Brain microvascular endothelial cell (primary cell): ENCODE results near the gene ERBB4.

Source experiments
- DNase-seq: peaks from one replicate; pipeline ENCODE4 v3.0.0-alpha.2; 2020
- H3K27ac ChIP-seq: fragments of 250-450 bp; sonication (Bioruptor Pico); 2 replicates; pipeline ENCODE4 v1.5.1; 2020; ENCODE audit warnings: mild to moderate bottlenecking, moderate library complexity
- H3K27me3 ChIP-seq: fragments of 250-450 bp; sonication (Bioruptor Pico); replicated peaks from 2 replicates; pipeline ENCODE4 v1.5.1; 2020; ENCODE audit warnings: mild to moderate bottlenecking
- H3K36me3 ChIP-seq: fragments of 250-450 bp; sonication (Bioruptor Pico); replicated peaks from 2 replicates; pipeline ENCODE4 v1.5.1; 2020; ENCODE audit warnings: mild to moderate bottlenecking
- H3K4me3 ChIP-seq: 2 replicates; pipeline ENCODE4 v1.5.1; 2011; ENCODE audit warnings: low read depth, mild to moderate bottlenecking, control low read depth, low read length, moderate library complexity
- in situ Hi-C: cut with HindIII; loops from 2 replicates; pipeline ENCODE4 v1.10.0; 2017; ENCODE audit warnings: low sequenced_read_pairs, low pct_ligation_motif_present
- TF ChIP-seq, protein P1 (sequence below): IDR thresholded peaks from 2 replicates; pipeline ENCODE4 v1.5.1; 2011; ENCODE audit warnings: low read depth, mild to moderate bottlenecking, moderate library complexity, low read length, control low read depth, inconsistent platforms; ENCODE audit errors: missing control alignments

ERBB4 gene

DNA sequence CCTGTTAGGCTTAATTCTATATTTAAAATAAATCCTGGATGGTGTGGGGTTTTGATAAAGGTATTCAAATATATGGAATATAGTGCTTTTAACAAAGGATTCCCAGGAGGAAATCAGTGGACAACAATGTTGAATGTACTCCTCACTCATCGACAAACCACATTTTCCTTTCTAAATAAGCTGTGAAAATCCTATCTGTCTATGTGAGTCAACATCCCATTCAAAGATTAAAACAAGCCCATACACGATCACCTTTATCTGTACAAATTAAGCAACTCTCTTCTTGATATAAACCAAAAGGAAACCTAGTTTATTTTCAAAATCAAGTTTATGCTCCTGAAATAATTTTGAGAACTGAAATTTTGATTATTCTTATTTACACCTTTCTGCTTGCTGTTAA is 153.4 kb downstream of the ERBB4 start:
- H3K36me3 ChIP-seq: no peaks in the 10 kb centered on the region
- DNase-seq: no peak
- H3K27ac ChIP-seq: no peak overlapping the region
- in situ Hi-C loops: no loop called here
- no peaks in the 10 kb centered on the region for H3K27me3 ChIP-seq
- no peak overlapping the region for H3K4me3 ChIP-seq
- TF ChIP-seq, protein P1, sequence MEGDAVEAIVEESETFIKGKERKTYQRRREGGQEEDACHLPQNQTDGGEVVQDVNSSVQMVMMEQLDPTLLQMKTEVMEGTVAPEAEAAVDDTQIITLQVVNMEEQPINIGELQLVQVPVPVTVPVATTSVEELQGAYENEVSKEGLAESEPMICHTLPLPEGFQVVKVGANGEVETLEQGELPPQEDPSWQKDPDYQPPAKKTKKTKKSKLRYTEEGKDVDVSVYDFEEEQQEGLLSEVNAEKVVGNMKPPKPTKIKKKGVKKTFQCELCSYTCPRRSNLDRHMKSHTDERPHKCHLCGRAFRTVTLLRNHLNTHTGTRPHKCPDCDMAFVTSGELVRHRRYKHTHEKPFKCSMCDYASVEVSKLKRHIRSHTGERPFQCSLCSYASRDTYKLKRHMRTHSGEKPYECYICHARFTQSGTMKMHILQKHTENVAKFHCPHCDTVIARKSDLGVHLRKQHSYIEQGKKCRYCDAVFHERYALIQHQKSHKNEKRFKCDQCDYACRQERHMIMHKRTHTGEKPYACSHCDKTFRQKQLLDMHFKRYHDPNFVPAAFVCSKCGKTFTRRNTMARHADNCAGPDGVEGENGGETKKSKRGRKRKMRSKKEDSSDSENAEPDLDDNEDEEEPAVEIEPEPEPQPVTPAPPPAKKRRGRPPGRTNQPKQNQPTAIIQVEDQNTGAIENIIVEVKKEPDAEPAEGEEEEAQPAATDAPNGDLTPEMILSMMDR: no peak

DNA sequence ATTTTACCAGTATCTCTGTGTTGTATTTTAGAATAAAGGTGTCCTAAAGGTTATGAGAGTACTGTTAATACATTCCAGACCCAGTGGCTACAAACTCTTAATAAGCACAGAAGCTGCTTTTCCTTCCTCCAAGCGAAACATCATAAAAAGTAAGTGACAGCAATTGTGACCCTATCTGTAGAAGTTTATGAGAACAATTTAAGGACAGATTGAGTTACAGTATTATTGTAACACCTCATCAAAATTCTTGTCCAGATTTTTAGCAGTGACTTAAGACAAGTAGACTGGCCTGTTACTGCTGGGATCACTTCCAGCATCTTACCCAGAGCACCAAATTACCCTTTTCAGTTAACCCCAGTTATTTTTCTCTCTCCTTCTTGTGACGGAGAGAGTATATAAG is 154.6 kb downstream of the ERBB4 start:
- H3K36me3 ChIP-seq: no peaks in the 10 kb centered on the region
- in situ Hi-C loops: no loop called here
- H3K27me3 ChIP-seq: no peaks in the 10 kb centered on the region
- no peak overlapping the region for H3K4me3 ChIP-seq
- no peak for DNase-seq
- TF ChIP-seq, protein P1: no peak
- H3K27ac ChIP-seq: no peak overlapping the region

DNA sequence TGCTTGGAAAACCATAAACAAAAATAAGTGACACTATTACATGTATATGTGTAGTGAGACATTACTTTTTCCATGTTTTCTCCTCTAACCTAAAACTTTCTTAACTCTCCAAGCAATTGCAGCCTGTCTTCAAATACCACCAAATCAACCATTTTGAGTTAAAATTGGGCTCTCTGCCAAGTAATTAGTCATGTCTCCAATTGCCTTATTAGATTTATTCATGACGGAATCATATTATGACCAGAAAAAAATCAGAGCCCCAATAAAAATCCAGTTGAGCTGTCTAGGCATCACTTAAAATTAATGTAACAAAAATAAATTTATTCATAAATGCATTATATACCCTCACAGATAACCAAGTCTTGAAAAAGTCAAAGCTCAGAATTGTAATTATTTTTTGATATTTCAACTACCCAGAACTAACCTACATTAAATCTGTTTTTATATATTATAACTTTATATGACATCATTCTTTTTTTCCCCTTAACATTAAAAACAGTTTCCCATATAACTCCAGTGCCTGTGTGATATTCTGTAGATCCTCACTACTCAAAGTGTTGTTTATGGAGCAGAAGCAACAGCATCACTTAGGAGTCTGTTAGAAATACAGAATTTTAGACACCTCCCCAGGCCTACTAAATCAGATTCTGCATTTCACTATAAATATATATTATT is 157.0 kb downstream of the ERBB4 start:
- no peaks in the 10 kb centered on the region for H3K36me3 ChIP-seq
- TF ChIP-seq, protein P1: no peak
- no peak overlapping the region for H3K27ac ChIP-seq
- in situ Hi-C loops: no loop called here
- DNase-seq: no peak
- no peak overlapping the region for H3K4me3 ChIP-seq
- H3K27me3 ChIP-seq: no peaks in the 10 kb centered on the region

DNA sequence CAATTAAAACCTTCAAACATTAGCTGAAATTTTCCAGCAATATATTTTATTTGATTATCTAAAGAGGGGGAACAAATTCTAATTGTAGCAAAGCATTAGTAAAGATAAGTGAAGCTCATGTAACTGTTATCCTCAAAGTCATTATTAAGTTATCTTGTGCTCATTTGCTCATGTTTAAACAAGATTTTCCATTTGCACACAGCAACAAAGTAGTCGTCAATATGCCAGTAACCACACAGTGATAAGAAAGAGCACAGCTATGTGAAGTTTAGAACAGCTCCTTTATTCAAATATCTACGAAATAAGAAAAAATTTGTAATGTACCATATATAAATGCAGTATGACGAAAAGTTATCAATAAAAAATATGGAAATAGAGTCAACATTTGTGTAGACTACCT is 159.5 kb downstream of the ERBB4 start:
- in situ Hi-C loops: no loop called here
- no peak for DNase-seq
- H3K4me3 ChIP-seq: no peak overlapping the region
- H3K27me3 ChIP-seq: no peaks in the 10 kb centered on the region
- no peaks in the 10 kb centered on the region for H3K36me3 ChIP-seq
- TF ChIP-seq, protein P1: no peak
- H3K27ac ChIP-seq: no peak overlapping the region

DNA sequence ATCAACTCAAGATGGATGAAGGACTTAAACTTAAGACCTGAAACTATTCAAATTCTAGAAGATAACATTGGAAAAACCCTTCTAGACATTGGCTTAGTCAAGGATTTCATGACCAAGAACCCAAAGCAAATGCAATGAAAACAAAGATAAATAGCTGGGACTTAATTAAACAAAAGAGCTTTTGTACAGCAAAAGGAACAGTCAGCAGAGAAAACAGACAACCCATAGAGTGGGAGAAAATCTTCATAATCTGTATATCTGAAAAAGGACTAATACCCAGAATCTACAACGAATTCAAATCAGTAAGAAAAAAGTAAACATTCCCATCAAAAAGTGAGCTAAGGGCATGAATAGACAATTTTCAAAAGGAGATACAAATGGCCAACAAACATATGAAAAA is 171.2 kb downstream of the ERBB4 start:
- Histone ChIP-seq H3K27me3 (no peaks in the 10 kb centered on the region), H3K27ac (no peak overlapping the region), H3K4me3 (no peak overlapping the region), H3K36me3 (no peaks in the 10 kb centered on the region)
- no peak for DNase-seq
- TF ChIP-seq, protein P1: no peak
- in situ Hi-C loops: no loop called here

DNA sequence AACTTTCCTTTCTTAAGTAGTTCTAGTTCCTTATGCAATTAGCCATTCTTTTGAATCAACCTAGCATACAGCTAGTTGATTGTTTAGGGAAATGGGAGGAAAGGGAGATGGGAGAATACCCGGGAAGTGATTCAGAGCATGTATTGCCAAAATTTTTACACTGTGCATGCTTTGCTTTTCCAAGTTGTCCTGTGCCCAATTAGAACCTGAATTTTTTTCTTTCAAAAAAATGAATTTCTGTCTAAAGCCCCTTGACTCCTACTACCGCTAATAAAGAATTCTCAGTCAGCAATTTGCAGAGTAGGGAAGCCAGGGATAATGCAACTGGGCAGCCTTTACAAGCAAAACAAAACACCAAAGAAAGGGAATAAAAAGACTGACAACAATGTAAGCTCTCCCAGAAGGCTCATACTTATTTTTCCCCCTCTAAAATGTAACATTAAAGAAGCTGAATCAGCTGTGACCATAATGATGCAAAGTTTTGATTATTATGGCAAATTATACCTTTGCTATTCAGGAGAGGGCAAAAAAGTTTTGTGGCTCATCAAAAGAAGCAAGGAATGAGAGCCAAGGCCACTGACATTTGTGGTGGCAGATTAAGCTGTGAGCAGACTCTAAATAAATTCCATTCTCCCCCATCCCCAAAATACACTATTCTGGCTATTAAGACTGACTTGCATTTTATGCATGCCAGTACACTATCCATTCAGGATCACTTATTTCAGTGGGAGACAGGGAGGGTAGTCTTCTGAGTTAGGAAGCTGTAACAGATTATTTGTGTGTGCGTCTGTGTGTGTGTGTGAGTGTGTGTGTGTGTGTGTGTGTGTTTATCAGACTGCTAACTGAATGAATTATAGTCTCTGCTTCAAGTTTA is 174.3 kb downstream of the ERBB4 start:
- Histone ChIP-seq H3K4me3 (no peak overlapping the region), H3K27me3 (no peaks in the 10 kb centered on the region), H3K36me3 (no peaks in the 10 kb centered on the region), H3K27ac (no peak overlapping the region)
- no peak for DNase-seq
- in situ Hi-C loops: no loop called here
- TF ChIP-seq, protein P1: no peak
